HG02571 (cell line): Measurements from ENCODE around the gene TMEM201.

Experiments used
- ATAC-seq: cut with Tn5 transposase; IDR thresholded peaks from one replicate; pipeline ENCODE4 v1.9.1; 2021; ENCODE audit warnings: mild to moderate bottlenecking, moderate library complexity; ENCODE audit not compliant: unreplicated experiment

Gene TMEM201

GRCh38 chr1:9651565-9652378 is 63.1 kb downstream of the TMEM201 start, which contains the start of gene PIK3CD:
Gene PIK3CD (plus strand): TSS chr1:9651731. CDS start chr1:9710456, 58,725 bp downstream.
- no peak for ATAC-seq

- no peak for ATAC-seq
Observed at GRCh38 chr1:9652379-9653209, 63.9 kb downstream of the TMEM201 start.

GRCh38 chr1:9653210-9653490 is 64.4 kb downstream of the TMEM201 start:
- ATAC-seq = no peak

GRCh38 chr1:9653491-9654050 is 64.9 kb downstream of the TMEM201 start:
- ATAC-seq = no peak

- ATAC-seq = no peak
Observed at GRCh38 chr1:9654051-9654833, 65.5 kb downstream of the TMEM201 start.

GRCh38 chr1:9654834-9655723 is 66.4 kb downstream of the TMEM201 start:
- no peak for ATAC-seq

GRCh38 chr1:9655836-9656235 is 67.1 kb downstream of the TMEM201 start:
- no peak for ATAC-seq

- ATAC-seq = no peak
Observed at GRCh38 chr1:9657521-9658032, 68.9 kb downstream of the TMEM201 start.

GRCh38 chr1:9658199-9658598 is 69.5 kb downstream of the TMEM201 start:
- ATAC-seq = no peak

GRCh38 chr1:9659328-9659727 is 70.6 kb downstream of the TMEM201 start:
- no peak for ATAC-seq

- no peak for ATAC-seq
Observed at GRCh38 chr1:9663257-9663656, 74.5 kb downstream of the TMEM201 start.
